GM23338 (cell line): Measurements from ENCODE around the gene AUH.

Experiments used
- CTCF ChIP-seq, 2 experiments: fragments of 200-600 bp in 1 of 2; sonication (generic) in 1 of 2; conservative IDR thresholded peaks; 2 replicates each; pipeline versions ENCODE4 v1.5.1 to v1.6.1; 2016 to 2017; ENCODE audit warnings: antibody characterized with exemption in 2 of 2, low read depth in 2 of 2, mild to moderate bottlenecking in 2 of 2, moderate library complexity in 1 of 2
- EZH2 ChIP-seq: fragments of 200-600 bp; sonication (generic); IDR thresholded peaks from one replicate; pipeline ENCODE4 v1.8.0; 2017; ENCODE audit warnings: antibody characterized with exemption, mild to moderate bottlenecking, low read depth; ENCODE audit not compliant: unreplicated experiment
- EZH2phosphoT487 ChIP-seq: fragments of 200-600 bp; sonication (generic); IDR thresholded peaks from one replicate; pipeline ENCODE4 v1.8.1; 2018; ENCODE audit warnings: antibody characterized with exemption; ENCODE audit not compliant: unreplicated experiment
- JUNB ChIP-seq: IDR thresholded peaks from one replicate; pipeline ENCODE4 v1.6.1; 2016; ENCODE audit warnings: antibody characterized with exemption; ENCODE audit not compliant: unreplicated experiment
- NANOG ChIP-seq: IDR thresholded peaks from 2 replicates; pipeline ENCODE4 v1.6.1; 2016; ENCODE audit warnings: antibody characterized with exemption, borderline replicate concordance
- POLR2AphosphoS5 ChIP-seq: IDR thresholded peaks from 2 replicates; pipeline ENCODE4 v1.6.1; 2016; ENCODE audit warnings: antibody characterized with exemption, low read depth
- REST ChIP-seq: IDR thresholded peaks from one replicate; pipeline ENCODE4 v1.6.1; 2018; ENCODE audit warnings: antibody characterized with exemption; ENCODE audit not compliant: unreplicated experiment
- STAT1 ChIP-seq: IDR thresholded peaks from one replicate; pipeline ENCODE4 v1.6.1; 2016; ENCODE audit warnings: antibody characterized with exemption; ENCODE audit not compliant: unreplicated experiment
- ZNF114 ChIP-seq: fragments of 250-450 bp; sonication (Bioruptor Pico); IDR thresholded peaks from 2 replicates; pipeline ENCODE4 v1.5.0; 2020; ENCODE audit warnings: mild to moderate bottlenecking, moderate library complexity

- no peak for TF ChIP-seq POLR2AphosphoS5
- no peak for TF ChIP-seq CTCF (conservative IDR thresholded peaks at IDR 0.05; ENCODE audit: low read depth in 2 of 2)
- TF ChIP-seq JUNB, result no peak
- no peak for TF ChIP-seq EZH2
- no peak for TF ChIP-seq REST
- TF ChIP-seq NANOG, result no peak
- TF ChIP-seq STAT1, result no peak
- no peak for TF ChIP-seq EZH2phosphoT487
- TF ChIP-seq ZNF114 (CRISPR knock-in tag), result no peak
These were observed 1.8 kb downstream of the AUH start for GRCh38 chr9:91359734-91360470.
